HG02571 (cell line): Measurements from ENCODE around the gene ZBTB2.

Experiments used
- ATAC-seq: cut with Tn5 transposase; IDR thresholded peaks from one replicate; pipeline ENCODE4 v1.9.1; 2021; ENCODE audit warnings: mild to moderate bottlenecking, moderate library complexity; ENCODE audit not compliant: unreplicated experiment

The ZBTB2 gene, protein sequence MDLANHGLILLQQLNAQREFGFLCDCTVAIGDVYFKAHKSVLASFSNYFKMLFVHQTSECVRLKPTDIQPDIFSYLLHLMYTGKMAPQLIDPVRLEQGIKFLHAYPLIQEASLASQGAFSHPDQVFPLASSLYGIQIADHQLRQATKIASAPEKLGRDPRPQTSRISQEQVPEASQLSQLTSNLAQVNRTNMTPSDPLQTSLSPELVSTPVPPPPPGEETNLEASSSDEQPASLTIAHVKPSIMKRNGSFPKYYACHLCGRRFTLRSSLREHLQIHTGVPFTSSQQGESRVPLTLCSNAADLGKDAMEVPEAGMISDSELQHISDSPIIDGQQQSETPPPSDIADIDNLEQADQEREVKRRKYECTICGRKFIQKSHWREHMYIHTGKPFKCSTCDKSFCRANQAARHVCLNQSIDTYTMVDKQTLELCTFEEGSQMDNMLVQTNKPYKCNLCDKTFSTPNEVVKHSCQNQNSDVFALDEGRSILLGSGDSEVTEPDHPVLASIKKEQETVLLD

GRCh38 chr6:151391471-151392413 is at the start of gene ZBTB2:
ZBTB2 (minus strand) TSS chr6:151391559; CDS start chr6:151373637, 17,922 bp downstream.
- peak; percentile 6 for ATAC-seq

DNA sequence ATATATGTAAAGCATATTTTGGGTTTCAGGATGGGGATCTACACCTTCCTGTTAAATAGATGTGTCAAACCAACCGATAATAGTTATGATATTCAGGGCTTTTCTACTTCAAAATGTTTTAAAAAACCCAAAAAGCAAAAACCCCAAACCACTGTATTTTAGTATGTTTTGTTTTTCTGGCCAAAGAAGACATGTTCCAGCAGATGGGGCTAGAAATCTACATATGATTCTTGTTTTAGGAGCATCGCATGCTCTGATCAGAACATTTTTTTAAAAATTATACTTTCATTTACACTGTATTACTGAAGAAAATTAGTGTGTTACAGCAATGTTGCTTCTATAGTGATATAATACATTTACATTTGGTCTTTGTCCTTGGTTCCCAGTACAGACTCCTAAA is 49.6 kb upstream of the ZBTB2 start:
- no peak for ATAC-seq

DNA sequence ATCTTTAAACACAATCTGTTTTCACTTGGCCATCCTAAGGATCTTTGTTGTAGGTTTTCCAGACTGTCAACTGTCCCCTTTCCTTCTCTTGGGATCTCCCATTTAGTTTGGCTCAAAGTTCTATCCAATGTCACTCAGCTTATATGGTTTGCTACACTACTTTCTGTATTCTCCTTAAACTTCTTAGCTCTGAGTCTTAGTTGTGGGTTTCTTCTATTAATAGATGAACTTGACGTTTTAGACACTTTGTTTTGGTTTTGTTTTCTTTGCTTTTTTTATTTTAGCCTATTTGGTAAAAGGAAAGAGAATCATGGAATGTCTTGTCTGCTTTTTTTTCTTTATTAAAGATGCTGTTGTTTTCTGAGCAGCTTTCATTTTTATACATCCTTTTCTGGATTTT is 49.1 kb upstream of the ZBTB2 start:
- no peak for ATAC-seq

GRCh38 chr6:151437401-151437800 is 46.0 kb upstream of the ZBTB2 start:
- ATAC-seq = no peak

- ATAC-seq = no peak
Measured at GRCh38 chr6:151436802-151437201, 45.4 kb upstream of the ZBTB2 start.

GRCh38 chr6:151436300-151436699 is 44.9 kb upstream of the ZBTB2 start:
- no peak for ATAC-seq

- ATAC-seq = no peak
Measured at GRCh38 chr6:151434369-151434768, 43.0 kb upstream of the ZBTB2 start.

DNA sequence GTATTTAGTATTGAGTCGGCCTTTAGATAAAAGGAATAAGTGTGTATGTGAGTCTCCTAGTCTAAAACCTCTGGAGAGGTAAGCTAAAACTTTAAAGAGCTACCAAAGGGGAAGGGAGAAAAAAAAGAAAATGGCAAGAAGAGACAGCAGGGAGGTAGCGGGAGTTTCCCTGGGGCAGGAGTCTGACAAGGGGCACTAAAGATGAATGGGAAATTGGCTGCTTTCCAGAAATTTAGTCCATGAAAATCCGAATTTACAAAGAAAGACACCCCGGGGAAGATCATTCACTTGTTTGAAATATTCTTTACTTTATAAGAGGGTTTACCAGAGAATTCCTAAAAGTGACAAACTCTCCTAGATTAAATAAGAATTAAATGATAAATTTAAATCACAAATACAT is 41.3 kb upstream of the ZBTB2 start:
- ATAC-seq = no peak

- no peak for ATAC-seq
Measured at GRCh38 chr6:151431337-151431736, 40.0 kb upstream of the ZBTB2 start.

GRCh38 chr6:151430886-151431285 is 39.5 kb upstream of the ZBTB2 start:
- ATAC-seq = no peak

DNA sequence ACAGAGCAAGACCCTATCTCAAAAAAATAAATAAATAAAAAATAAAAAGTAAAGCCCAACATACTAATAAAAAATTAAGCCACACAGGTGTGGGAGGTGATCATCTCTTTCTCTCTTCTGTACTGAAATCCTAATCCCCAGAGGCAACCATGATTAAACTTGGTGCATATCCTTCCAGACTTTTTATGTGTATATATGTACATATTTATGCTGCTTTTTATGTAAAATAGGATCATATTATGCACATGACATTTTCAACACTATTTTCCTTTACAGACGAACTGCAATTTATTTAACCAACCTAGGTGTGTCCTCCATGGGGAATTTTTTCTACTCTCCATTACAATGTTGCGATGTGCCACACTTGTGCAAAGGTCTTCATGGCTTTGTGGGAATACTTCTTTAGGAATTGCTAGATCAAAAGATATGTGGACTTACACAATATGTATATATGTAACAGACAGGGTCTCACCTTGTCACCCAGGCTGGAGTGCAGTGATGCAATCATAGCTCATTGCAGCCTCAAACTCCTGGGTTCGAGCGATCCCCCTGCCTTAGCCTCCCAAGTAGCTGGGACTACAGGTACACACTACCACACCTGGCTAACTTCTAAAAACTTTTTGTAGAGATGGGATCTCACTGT is 36.9 kb upstream of the ZBTB2 start:
- no peak for ATAC-seq

DNA sequence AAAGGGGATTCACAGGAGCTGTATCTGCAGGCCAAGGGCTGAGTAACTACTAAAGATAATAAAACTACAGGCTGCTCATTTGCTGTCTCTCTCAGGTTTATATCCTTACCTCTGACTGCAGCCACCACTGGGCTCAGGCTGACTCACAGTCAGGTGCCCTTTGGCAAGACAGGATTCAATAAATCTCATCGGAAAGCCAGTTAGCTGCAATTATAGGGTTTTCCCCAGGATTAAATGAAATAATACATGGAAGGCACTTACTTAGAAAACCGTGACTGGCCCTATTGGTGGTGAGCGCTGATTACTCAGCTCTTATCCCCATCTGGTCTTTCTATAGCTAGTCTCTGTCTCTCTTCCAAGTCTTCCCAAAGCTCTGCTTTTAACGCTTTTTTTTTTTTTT is 34.2 kb upstream of the ZBTB2 start:
- no peak for ATAC-seq

GRCh38 chr6:151422981-151423380 is 31.6 kb upstream of the ZBTB2 start:
- ATAC-seq = no peak

DNA sequence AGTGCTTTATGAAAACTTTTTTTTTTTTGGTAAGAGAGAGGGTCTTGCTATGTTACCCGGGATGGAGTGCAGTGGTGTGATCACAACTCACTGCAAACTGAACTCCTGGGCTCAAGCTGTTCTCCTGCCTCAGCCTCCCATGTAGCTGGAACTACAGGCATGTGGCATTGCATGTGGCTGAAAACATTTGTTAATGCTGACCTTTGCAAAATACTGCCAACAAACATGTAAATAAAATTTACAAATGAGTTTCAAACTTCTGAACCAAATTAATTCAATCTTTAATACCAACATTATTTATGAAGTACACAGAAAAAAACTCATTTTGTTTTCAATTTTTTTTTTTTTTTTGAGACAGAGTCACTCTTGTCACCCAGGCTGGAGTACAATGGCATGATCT is 26.1 kb upstream of the ZBTB2 start:
- no peak for ATAC-seq

DNA sequence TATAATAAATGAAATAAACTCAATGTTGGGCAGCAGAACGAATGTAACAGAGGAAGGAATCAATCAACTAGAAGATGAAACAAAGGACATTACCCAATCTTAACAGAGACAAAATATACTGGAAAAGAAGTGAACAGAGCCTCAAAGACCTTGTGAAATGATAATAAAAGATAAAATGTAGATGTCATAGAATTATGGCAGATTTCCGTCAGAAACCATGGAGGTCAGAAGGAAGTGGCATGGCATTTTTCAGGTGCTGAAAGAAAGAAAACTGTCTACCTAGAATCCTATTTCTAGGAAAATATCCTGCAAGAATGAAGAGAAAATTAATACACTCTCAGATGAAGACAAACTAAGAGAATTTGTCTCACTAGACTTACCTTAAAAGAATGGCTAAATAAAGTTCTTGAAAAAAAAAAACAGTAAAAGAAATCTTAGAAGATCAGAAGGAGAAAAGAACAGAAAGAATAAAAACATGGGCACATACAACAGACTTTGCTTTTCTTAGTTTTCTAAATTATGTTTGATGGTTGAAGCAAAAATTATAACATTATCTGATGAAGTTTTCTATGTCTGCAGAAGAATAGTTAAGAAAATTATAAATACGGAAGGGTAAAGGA is 23.4 kb upstream of the ZBTB2 start:
- ATAC-seq = no peak

DNA sequence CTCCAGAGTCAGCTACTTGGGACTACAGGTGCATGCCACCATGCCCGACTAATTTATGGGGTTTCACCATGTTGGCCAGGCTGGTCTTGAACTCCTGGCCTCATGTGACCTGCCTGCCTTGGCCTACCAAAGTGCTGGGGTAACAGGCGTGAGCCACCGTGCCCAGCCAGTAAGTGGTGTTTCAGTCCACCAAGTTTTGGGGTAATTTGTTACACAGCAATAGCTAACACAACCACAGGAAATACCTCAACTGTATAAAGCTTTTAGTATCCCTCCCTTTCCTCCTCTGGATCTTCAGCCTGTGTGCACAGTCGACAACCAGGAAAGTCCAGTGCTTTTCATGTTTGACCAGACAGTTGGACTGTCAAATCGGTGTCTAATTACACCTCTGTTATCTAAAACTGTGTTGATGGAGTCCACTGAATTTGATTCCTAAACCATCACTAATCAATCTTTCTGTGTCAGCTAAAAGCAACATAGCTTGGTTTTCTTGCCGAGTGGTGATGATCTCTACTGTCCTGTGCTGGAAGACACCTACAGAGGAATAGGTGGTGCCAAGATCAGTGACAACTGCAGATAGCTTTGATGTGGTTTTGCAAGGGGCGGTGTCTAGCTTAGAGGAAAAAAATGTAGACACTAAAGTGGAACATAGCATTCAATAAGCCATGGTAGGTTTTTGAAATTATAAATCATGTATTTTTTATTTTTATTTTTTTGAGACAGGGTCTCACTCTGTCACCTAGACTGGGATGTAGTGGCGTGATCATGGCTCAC is 22.2 kb upstream of the ZBTB2 start:
- ATAC-seq = no peak

- no peak for ATAC-seq
Measured at GRCh38 chr6:151412909-151413308, 21.6 kb upstream of the ZBTB2 start.

GRCh38 chr6:151409679-151410078 is 18.3 kb upstream of the ZBTB2 start:
- no peak for ATAC-seq

DNA sequence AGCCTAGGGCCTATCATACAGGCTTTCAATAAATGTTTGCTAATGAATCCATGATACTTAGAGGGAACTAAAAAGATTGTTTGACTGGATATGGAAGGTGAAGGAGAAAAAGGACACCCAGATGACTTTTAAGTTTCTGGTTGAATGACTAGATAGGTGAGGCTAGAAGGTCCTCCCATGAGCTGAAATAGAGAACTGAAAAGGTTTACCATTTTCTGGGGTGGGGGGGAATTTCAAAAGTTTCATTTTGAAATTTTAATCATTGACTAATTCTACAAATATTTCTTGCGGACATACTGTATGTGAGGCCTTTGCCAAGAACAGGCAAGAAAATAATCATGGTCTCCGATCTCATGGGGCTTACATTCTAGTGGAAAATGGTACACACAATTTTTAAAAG is 17.9 kb upstream of the ZBTB2 start:
- no peak for ATAC-seq

GRCh38 chr6:151408858-151409257 is 17.5 kb upstream of the ZBTB2 start:
- no peak for ATAC-seq
